IPS DF 4.7 (cell line): ENCODE measurements around the gene ZNF750.

Source experiments
- DNase-seq: peaks from one replicate; pipeline ENCODE4 v3.0.0-alpha.2; 2013; ENCODE audit warnings: low spot score; ENCODE audit errors: extremely low read depth

ZNF750 gene

DNA sequence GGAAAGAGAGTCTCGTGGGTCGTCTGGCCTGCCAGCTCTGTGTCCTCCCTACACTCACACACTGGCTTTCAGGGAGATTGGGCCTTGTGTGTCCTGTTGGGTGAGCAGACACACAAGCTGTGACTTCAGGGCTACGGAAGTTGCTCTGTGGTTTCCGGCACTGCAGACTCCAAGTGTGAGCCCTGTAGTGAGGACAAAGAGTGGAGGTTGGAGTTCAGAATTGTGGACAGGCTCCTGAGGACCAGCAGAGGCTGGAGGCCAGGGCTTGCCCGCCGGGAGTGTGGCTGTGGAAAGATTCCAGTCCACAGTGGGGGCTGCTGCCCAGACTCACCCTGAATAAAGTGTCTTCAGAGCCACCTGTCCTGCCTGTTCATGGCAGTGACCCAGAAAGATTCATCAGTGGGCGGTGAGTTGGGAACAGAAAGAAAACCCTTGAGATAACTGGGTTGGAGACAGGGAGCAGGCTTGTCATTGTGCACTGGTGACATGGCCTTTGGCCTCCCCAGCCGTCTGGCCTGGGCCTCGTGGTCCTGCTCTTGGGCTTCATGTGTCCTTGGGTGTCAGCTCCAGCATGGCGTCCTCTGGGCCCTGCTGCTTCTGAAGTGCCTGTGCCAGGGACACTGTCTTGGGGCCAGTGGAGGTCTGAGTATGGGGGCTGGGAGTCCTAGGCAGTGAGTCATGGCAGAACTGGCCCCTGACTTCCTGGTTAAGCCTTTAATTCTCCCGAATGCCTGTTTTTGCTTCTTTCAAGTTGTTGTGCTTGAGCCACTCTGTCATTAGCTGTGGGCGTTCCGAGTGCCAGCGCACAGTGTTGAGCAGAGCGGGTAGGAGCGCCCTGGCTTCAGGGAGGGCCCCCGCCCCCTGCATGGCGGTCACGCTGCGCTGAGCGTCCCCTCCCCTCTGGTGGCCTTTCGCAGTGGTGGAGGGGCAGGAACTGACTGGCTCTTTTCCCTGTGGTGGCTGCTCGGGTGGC lies 19.9 kb upstream of the ZNF750 start:
- DNase-seq, result no peak

DNA sequence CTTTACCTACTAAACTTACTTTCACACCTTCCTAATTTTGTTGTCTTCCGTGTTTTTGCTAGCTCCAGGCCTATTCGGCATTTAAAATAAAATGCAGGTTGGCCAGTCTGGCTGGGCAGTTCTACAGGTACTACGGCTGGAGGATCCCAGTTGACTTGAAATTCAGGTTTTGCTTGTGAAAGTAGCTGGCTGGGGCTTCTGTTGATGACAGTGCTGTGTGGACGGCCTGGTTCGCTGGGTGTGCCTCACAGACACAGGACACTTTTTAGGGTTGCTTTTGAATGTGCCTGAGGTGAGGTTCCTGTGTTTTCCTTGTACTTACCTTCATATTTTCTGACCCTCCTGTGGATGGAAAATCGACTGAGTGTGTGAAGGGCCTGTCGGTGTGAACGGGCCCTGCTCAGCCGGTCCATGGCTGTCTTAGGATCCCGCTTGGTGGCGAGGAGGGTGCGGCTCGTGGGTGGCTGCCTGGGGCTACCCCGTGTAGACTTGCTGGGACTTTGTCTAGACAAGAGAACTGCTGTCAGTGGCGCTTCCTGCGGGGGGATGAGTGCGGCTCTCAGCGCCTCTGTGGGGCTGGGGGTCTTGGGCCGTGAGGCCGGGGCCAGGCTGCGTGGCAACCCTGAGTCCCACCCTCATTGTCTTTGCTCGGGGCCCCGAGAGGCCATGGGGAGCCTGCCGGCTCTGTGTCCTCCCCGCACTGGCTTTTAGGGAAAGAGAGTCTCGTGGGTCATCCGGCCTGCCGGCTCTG lies 18.7 kb upstream of the ZNF750 start:
- no peak for DNase-seq

DNA sequence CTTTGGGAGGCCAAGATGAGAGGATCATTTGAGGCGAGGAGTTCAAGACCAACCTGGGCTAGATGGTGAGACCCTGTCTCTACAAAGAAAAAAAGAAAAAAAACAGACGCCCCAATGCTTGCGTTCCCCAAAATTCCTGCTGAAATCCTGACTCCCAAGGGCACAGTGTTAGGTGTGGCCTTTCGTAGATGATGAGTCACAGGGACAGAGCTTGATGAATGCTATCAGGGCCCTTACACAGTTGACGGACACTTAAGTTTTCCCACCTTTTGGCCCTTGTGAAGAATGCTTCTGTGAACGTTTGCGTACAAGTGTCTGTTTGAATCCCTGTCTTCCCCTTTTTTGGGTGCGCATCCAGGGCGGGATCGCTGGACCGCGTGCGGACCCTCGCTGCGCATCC lies 16.5 kb upstream of the ZNF750 start:
- DNase-seq, result no peak

DNA sequence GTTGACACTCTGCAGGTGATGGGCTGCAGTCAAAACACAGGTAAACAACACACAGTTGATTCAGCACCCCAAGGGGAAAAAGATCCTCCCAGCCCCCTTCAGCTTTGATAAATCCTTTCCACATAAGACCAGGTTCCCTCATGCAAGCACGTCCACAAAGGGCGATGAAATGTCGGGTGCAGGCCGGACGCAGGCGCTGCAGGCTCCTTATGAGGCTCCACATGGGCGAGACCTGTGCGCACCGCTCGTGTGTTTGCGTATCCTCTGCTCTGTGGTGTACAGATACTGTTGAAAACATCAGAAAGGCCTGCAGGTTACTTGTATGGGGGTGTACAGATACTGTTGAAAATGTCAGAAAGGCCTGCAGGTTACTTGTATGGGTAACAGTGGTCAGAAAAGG lies 14.4 kb upstream of the ZNF750 start:
- DNase-seq, result no peak

DNA sequence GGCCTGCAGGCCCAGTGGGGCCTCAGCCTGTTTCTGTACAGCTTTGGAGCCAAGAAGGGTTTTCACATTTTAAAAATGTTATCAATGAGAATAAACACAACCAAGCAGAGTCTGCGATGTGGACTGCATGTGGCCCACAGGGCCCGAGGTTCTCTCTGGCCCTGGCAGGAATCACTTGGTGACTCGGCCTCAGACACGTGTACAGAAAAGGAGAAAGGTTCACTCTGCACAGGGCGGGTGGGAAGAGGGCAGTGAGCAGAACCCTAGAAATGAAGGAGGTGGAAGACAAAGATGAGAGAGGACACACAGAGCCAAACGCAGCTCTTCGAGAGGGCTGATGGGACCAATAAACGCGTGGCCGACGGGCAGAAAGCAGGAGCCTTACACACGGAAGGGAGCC lies 11.6 kb upstream of the ZNF750 start:
- no peak for DNase-seq

DNA sequence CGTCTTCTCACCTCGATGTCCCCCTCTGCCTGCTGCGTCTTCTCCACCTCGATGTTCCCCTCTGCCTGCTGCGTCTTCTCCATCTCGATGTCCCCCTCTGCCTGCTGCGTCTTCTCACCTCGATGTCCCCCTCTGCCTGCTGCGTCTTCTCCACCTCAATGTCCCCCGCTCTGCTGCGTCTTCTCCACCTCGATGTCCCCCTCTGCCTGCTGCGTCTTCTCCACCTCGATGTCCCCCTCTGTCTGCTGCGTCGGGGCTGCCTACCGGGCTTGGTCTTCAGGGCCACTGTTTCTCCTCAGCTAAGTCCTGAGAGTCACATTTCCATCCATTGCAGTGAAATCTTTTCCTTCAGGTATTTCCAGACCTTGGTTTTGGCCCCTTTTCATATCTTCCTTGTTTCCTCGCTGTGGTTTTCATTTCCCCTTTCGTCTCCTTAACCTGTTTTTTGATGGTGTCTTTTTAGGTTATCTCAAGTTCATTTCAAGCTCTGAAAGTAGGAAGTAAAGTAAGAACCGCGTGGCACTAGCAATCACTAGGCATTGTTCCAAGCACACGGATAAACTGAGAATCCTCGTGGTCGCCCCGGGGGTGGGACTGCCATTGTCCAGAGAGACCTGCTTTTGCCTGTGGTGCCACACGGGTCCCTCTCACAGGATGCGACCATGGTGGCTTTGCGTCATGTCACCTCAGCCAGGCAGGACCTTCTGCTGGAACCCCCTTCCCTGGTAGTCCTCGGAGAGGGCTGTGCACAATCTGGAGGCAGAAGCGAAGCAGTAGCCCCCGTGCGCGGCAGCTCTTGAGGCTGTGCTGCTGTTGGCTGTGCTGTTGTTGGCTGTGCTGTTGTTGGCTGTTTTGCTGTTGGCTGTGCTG lies 9.5 kb upstream of the ZNF750 start:
- DNase-seq, result no peak

DNA sequence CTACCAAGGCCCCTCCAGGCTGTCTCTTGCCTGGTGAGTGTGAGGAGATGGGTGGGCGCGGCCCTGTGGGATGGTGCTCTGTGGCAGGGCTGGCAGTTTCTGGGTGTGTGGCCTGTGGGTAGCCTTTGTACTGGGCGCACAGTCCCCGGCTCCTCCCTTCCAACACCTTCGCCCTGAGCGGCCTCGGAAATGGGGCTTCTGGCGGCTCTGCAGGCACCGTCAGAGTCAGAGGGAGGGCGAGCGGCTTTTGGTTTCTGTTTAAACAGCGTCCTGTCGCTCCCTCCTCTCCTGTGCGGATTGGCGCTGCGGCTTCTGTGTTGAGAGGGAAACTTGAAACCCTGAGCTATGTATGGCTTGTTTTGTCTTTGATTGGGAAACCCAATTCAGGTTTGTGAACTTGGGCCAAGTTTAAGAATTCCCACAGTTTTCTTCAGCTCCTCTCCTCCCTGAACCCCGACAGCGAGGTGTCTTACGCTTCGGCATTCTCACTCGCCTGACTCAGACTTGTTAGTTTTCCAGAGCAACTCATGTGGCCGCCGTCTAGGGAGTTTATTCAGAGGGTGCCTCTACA lies 8.3 kb upstream of the ZNF750 start:
- no peak for DNase-seq

DNA sequence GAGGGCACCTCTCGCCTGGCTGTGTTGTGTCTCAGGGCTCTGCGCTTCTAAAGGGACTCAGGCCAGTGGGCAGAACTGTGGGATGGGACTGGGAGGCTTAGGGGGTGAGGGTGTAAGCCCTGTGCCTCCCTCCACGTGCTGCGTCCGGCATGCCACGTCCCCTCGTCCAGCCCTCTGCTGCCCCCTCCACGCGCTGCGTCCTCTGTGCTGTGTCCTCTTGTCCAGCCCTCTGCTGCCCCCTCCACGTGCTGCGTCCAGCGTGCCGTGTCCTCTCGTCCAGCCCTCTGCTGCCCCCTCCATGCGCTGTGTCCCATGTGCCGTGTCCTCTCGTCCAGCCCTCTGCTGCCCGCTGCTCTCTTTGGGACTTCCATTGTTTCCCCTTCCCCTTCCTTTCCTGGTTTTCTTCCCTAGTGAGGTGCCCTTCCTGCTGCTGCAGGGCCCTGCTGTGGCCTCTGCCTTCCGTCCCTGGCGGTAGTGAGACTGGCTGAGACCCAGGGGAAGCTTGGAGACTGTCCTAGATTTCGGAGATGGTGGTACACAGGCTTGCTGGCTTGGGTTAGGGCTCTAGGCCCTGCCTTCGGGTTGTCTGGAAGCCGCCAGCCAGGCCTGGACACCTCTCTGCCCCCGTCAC lies 6.4 kb upstream of the ZNF750 start:
- DNase-seq, result no peak

DNA sequence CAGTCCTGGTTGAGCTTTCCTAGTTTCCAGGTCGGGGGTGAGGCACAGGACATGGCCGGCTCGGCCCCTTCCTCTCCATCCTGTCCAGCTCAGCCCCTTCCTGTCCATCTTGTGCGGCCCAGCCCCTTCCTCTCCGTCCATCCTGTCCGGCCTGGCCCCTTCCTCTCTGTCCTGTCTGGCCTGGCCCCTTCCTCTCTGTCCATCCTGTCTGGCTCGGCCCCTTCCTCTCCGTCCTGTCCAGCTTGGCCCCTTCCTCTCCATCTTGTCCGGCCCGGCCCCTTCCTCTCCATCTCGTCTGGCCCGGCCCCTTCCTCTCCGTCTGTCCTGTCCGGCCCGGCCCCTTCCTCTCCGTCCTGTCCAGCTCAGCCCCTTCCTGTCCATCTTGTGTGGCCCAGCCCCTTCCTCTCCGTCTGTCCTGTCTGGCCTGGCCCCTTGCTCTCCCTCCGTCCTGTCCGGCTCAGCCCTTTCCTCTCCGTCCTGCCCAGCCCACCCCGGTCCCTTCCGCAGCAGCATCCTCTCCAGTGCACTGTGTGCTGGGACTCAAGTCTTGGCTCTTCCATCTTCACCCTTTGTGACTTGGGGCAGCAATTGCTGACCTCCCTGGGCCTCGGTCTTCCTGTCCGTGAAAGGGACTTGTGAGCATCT lies 5.5 kb upstream of the ZNF750 start:
- DNase-seq, result no peak

DNA sequence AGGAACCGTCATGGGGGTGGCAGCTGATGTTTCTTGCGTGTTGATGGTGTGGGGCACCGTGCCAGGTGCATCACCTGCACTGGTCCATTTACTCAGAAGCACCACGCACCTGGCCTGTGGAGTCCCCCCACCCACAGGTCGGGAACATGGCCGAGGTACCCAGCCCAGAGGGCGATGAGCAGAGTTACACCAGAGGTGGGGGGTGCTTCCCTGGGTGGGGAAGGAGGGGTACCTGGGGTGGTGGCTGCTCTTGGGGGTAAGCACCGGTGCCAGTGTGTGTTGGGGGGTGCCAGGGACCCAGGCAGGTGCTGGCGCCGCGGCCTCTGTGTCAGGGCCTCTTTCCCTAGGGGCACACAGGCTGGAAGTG lies 5.0 kb upstream of the ZNF750 start:
- no peak for DNase-seq

DNA sequence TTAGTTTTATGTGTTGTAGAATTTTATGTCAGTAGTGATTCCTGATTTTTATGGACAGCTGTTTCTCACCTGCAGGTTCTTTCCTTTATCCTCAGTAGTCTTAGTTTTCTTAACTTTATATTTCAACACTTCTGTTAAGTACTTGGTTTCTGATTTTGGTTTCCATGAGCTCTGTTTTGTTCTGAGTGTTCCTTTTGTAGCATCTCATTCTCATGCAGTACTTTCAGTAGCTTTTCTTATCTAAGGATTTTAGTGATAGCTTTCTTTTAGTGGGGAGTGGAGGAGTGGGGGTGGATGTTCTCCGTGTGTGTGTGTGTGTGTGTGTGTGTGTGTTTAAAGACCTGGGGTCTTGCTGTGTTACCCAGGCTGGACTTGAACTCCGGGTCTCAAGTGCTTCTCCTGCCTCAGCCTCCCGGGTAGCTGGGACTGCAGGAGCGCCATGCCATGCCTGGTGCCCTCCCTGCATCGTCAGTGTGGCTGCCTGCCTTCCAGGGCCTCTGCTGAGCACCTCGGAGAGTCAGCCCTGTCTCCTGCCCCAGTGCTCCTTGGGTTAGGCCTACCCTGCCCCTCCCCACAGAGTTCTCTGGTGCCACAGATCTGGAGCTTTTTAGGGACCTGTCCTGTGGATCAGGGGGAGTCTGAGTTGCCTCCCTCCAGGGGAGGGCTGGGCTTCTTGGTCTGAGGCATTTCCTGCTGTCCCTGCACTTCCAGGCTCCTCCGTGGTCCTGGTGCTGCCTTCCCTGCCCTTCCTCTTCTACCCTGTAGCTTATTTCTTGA lies 4.3 kb upstream of the ZNF750 start:
- DNase-seq, result no peak

DNA sequence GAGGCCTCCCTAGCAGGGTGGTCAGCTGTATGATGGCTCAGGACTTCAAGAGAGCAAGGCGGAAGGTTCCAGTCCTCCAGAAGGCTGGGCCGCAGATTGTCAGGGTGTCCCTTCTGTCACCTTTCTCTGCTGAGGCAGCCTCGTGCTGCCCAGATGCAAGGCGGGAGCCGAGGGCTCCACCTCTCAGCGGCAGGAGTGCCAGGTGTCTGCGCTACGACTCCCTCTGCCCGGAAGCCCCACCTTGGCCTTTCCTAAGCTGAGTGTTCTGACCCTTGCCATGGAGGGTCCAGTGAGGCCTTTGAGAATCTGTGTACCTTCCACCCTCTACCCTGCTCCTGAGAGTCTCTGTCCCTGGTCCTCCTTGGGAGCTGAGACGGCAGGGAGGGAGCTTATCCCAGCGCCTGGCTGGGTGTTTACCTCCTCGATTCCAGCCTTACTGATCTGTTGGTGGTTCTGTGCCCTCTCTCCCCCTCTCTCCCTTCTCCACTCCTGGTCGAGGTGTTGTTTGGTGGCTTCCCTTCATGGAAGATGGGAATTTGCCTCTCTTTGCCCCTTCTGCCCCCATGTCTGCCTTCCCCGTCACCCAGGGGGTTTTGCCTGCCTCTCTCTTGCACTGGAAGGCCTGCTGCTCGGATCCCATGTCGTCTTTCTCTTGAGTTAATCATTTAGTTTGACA lies 2.2 kb upstream of the ZNF750 start:
- DNase-seq, result no peak

DNA sequence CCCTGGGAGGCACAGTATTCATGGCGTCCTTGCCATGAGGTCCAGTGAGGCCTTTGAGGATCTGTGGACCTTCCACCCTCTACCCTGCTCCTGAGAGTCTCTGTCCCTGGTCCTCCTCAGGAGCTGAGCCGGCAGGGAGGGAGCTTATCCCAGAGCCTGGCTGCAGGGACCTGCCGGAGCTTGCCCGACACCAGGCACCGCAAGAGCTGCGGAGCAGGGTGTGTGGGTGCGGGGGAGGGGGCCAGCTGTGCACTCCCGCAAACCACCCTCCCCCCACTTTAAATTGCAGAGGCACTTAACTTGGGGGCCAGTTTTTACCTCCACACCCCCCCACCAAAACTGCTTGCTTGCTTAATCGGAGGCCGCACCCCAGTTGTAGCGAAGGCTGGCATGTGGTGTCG lies 609 bp upstream of the ZNF750 start:
- DNase-seq, result no peak

DNA sequence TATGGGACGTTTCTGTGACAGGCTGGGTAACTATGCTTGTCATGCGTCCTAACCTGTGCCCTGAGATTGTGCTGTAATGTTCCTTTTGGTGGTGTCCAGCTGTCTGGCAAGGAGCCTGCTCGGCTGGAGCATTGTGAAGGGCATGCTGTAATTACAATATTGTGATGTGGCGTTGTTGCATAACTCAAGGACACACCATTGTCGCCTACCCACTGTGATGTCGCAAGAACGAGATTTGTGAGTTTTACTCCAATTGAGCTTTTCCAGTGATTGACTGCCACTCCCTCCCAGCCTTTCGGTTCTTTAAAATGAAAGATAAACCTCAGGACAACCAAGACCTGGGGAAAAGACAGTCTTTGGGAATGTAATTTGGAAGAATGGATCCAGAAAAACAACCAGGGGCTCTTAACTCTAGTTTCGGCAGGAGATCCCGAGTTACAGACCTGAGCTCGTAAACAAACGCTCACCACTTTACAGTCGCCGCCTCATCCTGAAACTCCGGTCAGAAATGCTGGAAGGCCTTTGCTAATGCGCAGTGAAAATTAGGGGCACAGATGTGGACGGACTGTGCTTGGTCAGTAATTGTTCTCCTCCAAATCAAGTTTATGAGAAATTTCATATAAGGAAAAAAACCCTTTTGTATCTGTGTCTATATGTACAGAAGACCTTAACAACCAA lies 1.3 kb downstream of the ZNF750 start:
- no peak for DNase-seq

DNA sequence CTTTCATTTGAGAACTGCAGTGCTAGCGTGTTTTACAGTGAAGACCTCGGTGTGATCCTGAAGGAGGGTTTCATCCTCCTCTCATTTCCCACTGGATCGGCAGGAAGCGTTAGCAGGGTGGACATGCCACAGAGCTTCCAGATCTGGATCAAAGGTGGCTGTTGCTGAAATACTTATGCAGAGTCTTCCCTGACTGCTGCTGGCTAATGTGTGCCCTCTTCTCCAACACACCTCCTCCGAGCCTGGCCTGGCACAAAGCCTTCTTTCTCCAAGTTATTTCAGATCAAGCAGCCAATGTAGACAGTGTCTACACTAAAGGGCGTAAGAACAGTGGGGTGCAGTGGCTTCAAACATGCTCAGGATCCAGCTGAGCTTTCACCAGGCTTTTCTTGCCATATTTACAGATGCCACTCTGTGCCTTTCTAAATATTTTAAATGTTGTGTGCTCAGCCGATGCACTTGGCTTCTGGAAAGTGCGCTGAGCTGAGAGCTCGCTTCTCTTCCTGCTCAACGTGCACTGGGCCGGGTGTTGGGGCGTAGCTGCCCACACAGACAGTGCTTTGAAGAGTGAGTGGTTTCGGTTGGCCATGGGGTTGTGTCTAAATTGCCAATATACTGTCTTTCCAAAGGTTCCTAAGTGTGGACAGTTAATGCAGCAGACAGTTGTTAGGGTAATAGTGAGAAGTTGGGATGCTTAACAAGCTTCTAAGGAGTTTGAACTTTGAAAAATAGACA lies 2.1 kb downstream of the ZNF750 start:
- DNase-seq, result no peak

DNA sequence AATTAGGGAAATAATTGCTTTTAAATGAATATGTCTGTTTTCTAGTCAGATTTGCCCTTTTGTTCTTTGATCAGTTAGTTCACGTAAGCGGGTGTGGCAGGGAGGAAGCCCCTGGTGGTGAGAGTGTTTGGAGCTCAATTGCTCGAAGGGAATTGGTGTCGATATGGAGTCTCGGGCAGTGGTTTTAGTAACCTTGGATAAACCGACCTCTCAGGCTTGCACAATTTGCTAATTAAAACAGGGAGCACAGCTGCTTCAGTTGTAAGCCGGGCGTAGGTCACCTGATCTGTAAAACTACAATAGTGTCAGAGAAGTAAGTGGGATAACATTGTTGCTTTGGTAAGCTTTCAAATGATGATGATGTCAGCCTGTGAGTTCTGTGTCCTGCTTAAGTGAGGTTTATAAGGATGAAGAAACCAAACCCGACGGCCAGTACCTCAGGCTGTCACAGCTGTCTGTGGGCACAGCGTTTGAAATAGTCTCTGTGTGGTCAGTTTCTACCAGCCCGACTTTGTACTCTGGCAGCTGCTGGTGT lies 2.9 kb downstream of the ZNF750 start:
- no peak for DNase-seq

DNA sequence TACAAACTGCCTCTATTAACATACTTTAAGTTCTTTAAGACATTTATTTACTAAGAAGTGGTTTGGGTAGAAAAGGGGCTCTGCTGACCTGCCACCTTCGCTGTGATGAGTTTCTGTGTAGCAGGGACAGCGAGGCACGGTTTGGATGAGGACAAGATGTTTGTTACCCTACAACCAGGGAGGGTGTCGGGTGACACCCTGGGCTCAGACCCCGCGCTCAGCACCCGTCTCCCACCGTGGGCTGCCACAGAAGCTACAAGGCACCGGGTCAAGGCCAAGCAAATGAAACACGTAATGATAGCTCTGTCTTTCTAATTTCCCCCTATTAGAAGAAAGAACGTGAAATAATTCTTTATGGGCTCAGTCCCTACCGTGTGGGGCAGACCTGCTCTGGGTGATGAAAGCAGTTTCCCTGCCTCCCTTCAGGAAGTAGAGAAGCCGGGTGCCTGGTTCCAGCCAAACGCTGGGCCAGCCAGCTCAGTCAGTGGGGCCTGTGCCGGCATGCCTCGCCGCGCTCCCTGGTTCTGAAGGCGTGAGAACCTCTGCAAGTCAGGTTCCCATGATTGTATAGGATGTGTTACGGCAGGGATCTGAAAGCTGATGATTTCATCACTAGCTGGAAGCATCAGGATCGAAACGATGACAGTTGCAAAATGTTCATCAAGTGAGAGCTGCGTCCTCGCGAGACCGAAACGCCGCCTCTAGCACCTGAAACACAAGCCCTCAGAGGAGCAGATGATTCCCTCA lies 3.9 kb downstream of the ZNF750 start:
- no peak for DNase-seq
